ENCODE data around the gene HLA-DOA. TPM values are rescaled to one million over a fixed set of nuclear protein-coding genes. Genes with fewer than 3 reads are reported as not detected.

The HLA-DOA gene
- total and polyA plus RNA-seq, 10 of the 15 experiments (the other 5 are each of a cell fraction or from before 2014, with no cell fraction given): 8.8 to 108 (median 58.3) TPM

DNA sequence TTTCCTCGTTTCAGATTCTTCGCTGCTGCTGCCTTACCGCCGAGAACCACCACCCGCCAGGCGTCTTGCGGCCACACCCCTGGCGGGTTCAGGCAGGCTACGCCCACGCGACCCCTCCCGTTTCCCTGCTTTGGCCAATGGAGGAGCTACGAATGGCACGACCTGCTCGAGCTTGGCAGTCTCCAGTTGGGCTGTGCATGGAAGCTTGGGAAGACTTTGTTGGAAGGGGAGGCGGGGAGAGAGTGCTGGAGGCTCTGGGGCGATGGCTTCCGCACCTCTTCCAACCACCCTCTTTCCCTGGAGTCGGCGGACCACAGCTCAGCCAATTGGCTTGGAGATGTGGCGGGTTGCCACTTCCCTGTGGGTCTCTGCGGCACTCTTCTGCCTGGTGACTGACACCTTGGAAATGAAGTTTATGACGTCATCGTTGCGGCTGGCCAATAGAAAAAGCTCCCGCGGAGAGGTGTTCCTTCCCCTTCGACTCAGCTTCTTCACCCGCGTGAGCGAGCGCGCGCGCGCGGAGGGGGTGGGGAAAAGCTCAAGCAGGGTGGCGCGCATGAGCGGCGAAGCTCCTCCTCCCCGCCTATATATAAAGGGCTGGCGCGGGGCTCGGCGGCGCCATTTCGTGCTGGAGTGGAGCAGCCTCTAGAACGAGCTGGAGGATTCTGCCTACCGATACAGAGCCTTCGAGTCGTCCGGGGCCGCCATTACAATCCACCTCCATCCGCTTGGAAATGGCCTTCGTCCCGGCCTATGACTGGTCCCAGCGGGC, 37.6 kb downstream of the HLA-DOA start (continued):
- peak; percentile 37; a peak in 2 of 4 replicates for TF ChIP-seq EP300 (IDR thresholded peaks at IDR 0.05; ENCODE audit: borderline replicate concordance in 1 of 2, control insufficient read depth in 1 of 2, low read depth in 2 of 2, low read length in 2 of 2)
- TF ChIP-seq, protein P1, sequence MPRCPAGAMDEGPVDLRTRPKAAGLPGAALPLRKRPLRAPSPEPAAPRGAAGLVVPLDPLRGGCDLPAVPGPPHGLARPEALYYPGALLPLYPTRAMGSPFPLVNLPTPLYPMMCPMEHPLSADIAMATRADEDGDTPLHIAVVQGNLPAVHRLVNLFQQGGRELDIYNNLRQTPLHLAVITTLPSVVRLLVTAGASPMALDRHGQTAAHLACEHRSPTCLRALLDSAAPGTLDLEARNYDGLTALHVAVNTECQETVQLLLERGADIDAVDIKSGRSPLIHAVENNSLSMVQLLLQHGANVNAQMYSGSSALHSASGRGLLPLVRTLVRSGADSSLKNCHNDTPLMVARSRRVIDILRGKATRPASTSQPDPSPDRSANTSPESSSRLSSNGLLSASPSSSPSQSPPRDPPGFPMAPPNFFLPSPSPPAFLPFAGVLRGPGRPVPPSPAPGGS (IDR thresholded peaks at IDR 0.05; ENCODE audit: borderline replicate concordance, insufficient read depth, low read depth, low read length, poor library complexity, severe bottlenecking): peak; percentile 58
- TF ChIP-seq SPI1 (IDR thresholded peaks at IDR 0.05; ENCODE audit: borderline replicate concordance, insufficient read depth, low read depth, low read length): peak; percentile 69
- no peak; the same call in 1 of the 2 replicates for TF ChIP-seq ZSCAN29 (IDR thresholded peaks at IDR 0.05)
- TF ChIP-seq NR2C1 (IDR thresholded peaks at IDR 0.05): peak; percentile 66
- TF ChIP-seq DPF2 (IDR thresholded peaks at IDR 0.05): peak; percentile 83
- peak; percentile 86; the same call in 1 of the 2 replicates for TF ChIP-seq RB1 (IDR thresholded peaks at IDR 0.05; ENCODE audit: borderline replicate concordance)
- TF ChIP-seq, protein P2, sequence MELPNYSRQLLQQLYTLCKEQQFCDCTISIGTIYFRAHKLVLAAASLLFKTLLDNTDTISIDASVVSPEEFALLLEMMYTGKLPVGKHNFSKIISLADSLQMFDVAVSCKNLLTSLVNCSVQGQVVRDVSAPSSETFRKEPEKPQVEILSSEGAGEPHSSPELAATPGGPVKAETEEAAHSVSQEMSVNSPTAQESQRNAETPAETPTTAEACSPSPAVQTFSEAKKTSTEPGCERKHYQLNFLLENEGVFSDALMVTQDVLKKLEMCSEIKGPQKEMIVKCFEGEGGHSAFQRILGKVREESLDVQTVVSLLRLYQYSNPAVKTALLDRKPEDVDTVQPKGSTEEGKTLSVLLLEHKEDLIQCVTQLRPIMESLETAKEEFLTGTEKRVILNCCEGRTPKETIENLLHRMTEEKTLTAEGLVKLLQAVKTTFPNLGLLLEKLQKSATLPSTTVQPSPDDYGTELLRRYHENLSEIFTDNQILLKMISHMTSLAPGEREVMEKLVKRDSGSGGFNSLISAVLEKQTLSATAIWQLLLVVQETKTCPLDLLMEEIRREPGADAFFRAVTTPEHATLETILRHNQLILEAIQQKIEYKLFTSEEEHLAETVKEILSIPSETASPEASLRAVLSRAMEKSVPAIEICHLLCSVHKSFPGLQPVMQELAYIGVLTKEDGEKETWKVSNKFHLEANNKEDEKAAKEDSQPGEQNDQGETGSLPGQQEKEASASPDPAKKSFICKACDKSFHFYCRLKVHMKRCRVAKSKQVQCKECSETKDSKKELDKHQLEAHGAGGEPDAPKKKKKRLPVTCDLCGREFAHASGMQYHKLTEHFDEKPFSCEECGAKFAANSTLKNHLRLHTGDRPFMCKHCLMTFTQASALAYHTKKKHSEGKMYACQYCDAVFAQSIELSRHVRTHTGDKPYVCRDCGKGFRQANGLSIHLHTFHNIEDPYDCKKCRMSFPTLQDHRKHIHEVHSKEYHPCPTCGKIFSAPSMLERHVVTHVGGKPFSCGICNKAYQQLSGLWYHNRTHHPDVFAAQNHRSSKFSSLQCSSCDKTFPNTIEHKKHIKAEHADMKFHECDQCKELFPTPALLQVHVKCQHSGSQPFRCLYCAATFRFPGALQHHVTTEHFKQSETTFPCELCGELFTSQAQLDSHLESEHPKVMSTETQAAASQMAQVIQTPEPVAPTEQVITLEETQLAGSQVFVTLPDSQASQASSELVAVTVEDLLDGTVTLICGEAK (IDR thresholded peaks at IDR 0.05; ENCODE audit: borderline replicate concordance): no peak
- no peak for TF ChIP-seq RAD21 (IDR thresholded peaks at IDR 0.05; ENCODE audit: insufficient read depth, low read depth, low read length)
- peak; percentile 4; the same call in 1 of the 2 replicates for TF ChIP-seq BCL11A (IDR thresholded peaks at IDR 0.05; ENCODE audit: low read depth, low read length)
- TF ChIP-seq, protein P3, sequence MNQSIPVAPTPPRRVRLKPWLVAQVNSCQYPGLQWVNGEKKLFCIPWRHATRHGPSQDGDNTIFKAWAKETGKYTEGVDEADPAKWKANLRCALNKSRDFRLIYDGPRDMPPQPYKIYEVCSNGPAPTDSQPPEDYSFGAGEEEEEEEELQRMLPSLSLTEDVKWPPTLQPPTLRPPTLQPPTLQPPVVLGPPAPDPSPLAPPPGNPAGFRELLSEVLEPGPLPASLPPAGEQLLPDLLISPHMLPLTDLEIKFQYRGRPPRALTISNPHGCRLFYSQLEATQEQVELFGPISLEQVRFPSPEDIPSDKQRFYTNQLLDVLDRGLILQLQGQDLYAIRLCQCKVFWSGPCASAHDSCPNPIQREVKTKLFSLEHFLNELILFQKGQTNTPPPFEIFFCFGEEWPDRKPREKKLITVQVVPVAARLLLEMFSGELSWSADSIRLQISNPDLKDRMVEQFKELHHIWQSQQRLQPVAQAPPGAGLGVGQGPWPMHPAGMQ (IDR thresholded peaks at IDR 0.05; ENCODE audit: borderline replicate concordance): no peak
- TF ChIP-seq ASH2L (IDR thresholded peaks at IDR 0.05; ENCODE audit: borderline replicate concordance, low read depth): no peak
- peak; percentile 83 to 99 for TF ChIP-seq EGR1 (IDR thresholded peaks at IDR 0.05; ENCODE audit: borderline replicate concordance in 1 of 2, low read depth in 2 of 2, low read length in 2 of 2)
- TF ChIP-seq HDAC6 (IDR thresholded peaks at IDR 0.05; ENCODE audit: unreplicated experiment): peak; percentile 80
- TF ChIP-seq, protein P4, sequence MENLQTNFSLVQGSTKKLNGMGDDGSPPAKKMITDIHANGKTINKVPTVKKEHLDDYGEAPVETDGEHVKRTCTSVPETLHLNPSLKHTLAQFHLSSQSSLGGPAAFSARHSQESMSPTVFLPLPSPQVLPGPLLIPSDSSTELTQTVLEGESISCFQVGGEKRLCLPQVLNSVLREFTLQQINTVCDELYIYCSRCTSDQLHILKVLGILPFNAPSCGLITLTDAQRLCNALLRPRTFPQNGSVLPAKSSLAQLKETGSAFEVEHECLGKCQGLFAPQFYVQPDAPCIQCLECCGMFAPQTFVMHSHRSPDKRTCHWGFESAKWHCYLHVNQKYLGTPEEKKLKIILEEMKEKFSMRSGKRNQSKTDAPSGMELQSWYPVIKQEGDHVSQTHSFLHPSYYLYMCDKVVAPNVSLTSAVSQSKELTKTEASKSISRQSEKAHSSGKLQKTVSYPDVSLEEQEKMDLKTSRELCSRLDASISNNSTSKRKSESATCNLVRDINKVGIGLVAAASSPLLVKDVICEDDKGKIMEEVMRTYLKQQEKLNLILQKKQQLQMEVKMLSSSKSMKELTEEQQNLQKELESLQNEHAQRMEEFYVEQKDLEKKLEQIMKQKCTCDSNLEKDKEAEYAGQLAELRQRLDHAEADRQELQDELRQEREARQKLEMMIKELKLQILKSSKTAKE (IDR thresholded peaks at IDR 0.05; ENCODE audit: low read depth, poor library complexity, severe bottlenecking): peak; percentile 70
- TF ChIP-seq LARP7 (IDR thresholded peaks at IDR 0.05): no peak; the same call in 1 of the 2 replicates
